ENCODE data around the gene FAM47E. TPM values are rescaled to one million over a fixed set of nuclear protein-coding genes. Genes with fewer than 3 reads are reported as not detected.
"Not testable (repeated sequence)": the region's sequence is repeated elsewhere in the genome, so short reads cannot be mapped to it uniquely, and the experiment has no call there.

FAM47E gene
- total and polyA plus RNA-seq, 2 experiments from 2014 or later, result not detected

DNA sequence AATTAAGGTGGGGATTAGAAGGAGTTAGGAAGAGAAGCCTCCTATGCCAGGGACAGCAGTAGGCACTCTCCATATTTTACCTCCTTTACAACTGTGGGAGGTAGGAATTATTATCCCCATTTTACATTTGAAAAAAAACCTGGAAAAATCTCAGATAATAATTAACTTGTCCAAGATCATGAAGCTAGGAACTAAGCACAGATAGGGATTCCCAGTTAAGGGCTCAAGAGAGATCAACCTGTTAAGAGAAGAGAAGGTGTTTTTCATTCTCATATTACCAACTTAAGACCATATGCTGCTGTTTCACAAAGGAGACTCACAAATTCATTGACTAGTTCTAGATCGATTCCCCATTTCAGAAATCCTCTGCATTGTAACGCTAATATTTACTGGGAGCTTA lies 16.1 kb upstream of the FAM47E start:
- Histone ChIP-seq H3K4me3 (no peak overlapping the region), H3K9me2 (ENCODE audit: insufficient read depth) (no peaks in the 10 kb centered on the region), H2AFZ (no peak overlapping the region), H3K27ac (no peak overlapping the region), H3K36me3 (ENCODE audit: low read depth) (no peaks in the 10 kb centered on the region), H4K20me1 (ENCODE audit: insufficient read depth) (no peaks in the 10 kb centered on the region), H3K27me3 (replicated peaks; ENCODE audit: insufficient read depth) (no peaks in the 10 kb centered on the region), H3F3A (ENCODE audit: insufficient read depth) (no peaks in the 10 kb centered on the region), H3K9me3 (ENCODE audit: low read depth) (peaks cover under 1% of the 10 kb centered on the region), H3K79me2 (ENCODE audit: insufficient read depth) (no peaks in the 10 kb centered on the region), H3K4me1 (ENCODE audit: insufficient read depth) (no peaks in the 10 kb centered on the region), H3K9ac (no peak overlapping the region), H3K4me2 (ENCODE audit: unreplicated experiment) (no peak overlapping the region)
- 73 to 76% methylated on average over 2 of the region's 2 CpGs for WGBS, 2 experiments (ENCODE audit: low coverage in 1 of 2, low lambda C conversion rate in 2 of 2, missing lambda C conversion rate in 2 of 2)
- no peak for TF ChIP-seq EZH2phosphoT487 (IDR thresholded peaks at IDR 0.05; ENCODE audit: insufficient read depth, low read depth)
- in situ Hi-C loops (cut with MboI), result no loop called here
- DNase-seq, result no peak

DNA sequence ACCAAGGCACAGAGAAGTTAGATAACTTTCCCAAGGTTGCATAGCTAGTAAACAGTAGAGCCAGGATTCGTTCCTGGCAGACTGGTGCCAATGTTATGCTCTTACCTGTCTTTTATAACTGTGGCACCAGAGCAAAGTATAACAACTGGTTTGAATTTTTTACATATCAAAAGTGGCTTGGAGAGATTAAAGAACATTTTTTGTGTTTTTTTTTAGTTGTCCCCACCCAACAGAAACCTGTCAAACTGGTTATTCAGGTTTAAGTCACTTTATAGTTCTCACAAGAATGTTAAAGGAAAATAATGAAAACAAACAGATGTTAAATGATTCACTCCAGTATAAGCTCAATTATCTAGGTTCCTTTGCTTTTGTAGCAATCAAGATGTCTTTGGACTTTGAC lies 15.6 kb upstream of the FAM47E start:
- no peak overlapping the region for H3K9ac ChIP-seq
- no peak for DNase-seq
- H3K9me2 ChIP-seq (ENCODE audit: insufficient read depth), result no peaks in the 10 kb centered on the region
- no peaks in the 10 kb centered on the region for H4K20me1 ChIP-seq (ENCODE audit: insufficient read depth)
- H3F3A ChIP-seq (ENCODE audit: insufficient read depth), result no peaks in the 10 kb centered on the region
- no peaks in the 10 kb centered on the region for H3K36me3 ChIP-seq (ENCODE audit: low read depth)
- TF ChIP-seq EZH2 (IDR thresholded peaks at IDR 0.05; ENCODE audit: insufficient read depth, poor library complexity, severe bottlenecking), result no peak
- TF ChIP-seq EZH2phosphoT487 (IDR thresholded peaks at IDR 0.05; ENCODE audit: insufficient read depth, low read depth), result no peak
- no peak overlapping the region for H3K4me3 ChIP-seq
- no peaks in the 10 kb centered on the region for H3K27me3 ChIP-seq (replicated peaks; ENCODE audit: insufficient read depth)
- in situ Hi-C loops (cut with MboI), result no loop called here
- WGBS, 2 experiments (ENCODE audit: low coverage in 1 of 2, low lambda C conversion rate in 2 of 2, missing lambda C conversion rate in 2 of 2), result 25 to 38% methylated on average over 1 of the region's 1 CpG
- no peak overlapping the region for H2AFZ ChIP-seq
- H3K79me2 ChIP-seq (ENCODE audit: insufficient read depth), result no peaks in the 10 kb centered on the region
- H3K9me3 ChIP-seq (ENCODE audit: low read depth), result peaks cover 4% of the 10 kb centered on the region
- no peaks in the 10 kb centered on the region for H3K4me1 ChIP-seq (ENCODE audit: insufficient read depth)
- H3K27ac ChIP-seq, result no peak overlapping the region
- no peak overlapping the region for H3K4me2 ChIP-seq (ENCODE audit: unreplicated experiment)

DNA sequence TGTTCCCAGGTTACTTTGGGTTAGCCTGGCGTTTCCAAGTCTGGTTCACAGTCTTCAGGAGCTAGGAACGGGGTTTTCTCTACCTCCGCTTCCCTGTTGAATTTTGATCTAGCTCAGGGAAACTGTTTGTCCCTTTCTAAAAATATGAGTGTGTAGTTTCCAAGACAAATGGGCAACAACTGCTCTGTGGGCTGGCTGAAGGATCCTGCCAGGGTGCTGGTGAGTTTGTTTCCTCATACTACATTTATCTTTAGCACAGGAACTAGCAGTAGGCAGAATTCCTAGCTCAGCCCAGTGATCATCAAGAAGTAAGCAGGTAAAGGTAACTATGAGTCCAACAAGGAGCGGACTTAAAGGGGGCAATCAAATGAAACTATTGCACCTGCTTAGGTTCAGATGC lies 13.3 kb upstream of the FAM47E start:
- DNase-seq, result no peak
- H3K36me3 ChIP-seq (ENCODE audit: low read depth), result no peaks in the 10 kb centered on the region
- H3K9me3 ChIP-seq (ENCODE audit: low read depth), result peaks cover 4% of the 10 kb centered on the region
- H2AFZ ChIP-seq, result no peak overlapping the region
- TF ChIP-seq EZH2phosphoT487 (IDR thresholded peaks at IDR 0.05; ENCODE audit: insufficient read depth, low read depth) (no peak), EZH2 (IDR thresholded peaks at IDR 0.05; ENCODE audit: insufficient read depth, poor library complexity, severe bottlenecking) (no peak)
- 59 to 65% methylated on average over 4 of the region's 4 CpGs for WGBS, 2 experiments (ENCODE audit: low coverage in 1 of 2, low lambda C conversion rate in 2 of 2, missing lambda C conversion rate in 2 of 2)
- peaks cover 6% of the 10 kb centered on the region; the same call in 1 of the 2 replicates for H3K27me3 ChIP-seq (replicated peaks; ENCODE audit: insufficient read depth)
- H3K27ac ChIP-seq, result no peak overlapping the region
- H3K9ac ChIP-seq, result no peak overlapping the region
- no peaks in the 10 kb centered on the region for H3K79me2 ChIP-seq (ENCODE audit: insufficient read depth)
- no peak overlapping the region for H3K4me2 ChIP-seq (ENCODE audit: unreplicated experiment)
- no peaks in the 10 kb centered on the region for H3K4me1 ChIP-seq (ENCODE audit: insufficient read depth)
- H3K9me2 ChIP-seq (ENCODE audit: insufficient read depth), result no peaks in the 10 kb centered on the region
- H4K20me1 ChIP-seq (ENCODE audit: insufficient read depth), result no peaks in the 10 kb centered on the region
- in situ Hi-C loops (cut with MboI), result no loop called here
- no peaks in the 10 kb centered on the region for H3F3A ChIP-seq (ENCODE audit: insufficient read depth)
- H3K4me3 ChIP-seq, result no peak overlapping the region

DNA sequence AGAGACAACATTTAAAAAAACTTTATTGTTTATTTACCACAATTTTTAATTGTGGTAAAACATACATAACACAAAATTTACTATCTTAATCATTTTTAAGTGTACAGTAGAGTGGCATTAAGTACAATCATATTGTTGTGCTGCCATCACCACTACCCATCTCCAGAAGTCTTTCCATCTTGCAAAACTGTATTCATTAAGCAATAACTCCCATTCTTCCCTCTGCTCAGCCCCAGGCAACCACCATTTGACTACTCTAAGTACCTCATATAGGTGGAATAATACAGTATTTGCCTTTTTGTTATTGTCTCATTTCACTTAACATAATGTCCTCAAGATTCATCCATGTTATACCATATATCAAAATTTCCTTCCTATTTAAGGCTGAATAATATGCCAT lies 12.8 kb upstream of the FAM47E start:
- TF ChIP-seq EZH2phosphoT487 (IDR thresholded peaks at IDR 0.05; ENCODE audit: insufficient read depth, low read depth) (no peak), EZH2 (IDR thresholded peaks at IDR 0.05; ENCODE audit: insufficient read depth, poor library complexity, severe bottlenecking) (no peak)
- in situ Hi-C loops (cut with MboI), result no loop called here
- no peaks in the 10 kb centered on the region for H3K4me1 ChIP-seq (ENCODE audit: insufficient read depth)

DNA sequence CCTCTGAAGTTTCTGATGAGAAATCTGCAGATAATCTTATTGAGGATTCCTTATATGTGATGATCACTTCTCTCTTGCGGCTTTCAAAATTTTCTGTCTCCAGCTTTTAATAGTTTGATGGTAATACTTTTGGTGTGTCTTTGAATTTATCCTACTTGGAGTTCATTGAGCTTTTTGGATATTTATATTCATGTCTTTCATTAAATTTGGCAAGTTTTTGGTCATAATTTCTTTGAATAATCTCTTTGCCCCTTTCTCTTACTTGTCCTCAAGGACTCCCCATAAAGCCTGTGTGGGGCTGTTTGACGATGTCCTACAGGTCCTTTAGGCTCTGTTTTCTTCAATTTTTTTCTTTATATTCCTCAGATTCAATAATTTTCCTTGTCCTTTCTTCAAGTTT lies 11.3 kb upstream of the FAM47E start:
- Histone ChIP-seq H3K9me2 (ENCODE audit: insufficient read depth) (no peaks in the 10 kb centered on the region), H3K27me3 (replicated peaks; ENCODE audit: insufficient read depth) (peaks cover 6% of the 10 kb centered on the region; the same call in 1 of the 2 replicates), H3K36me3 (ENCODE audit: low read depth) (no peaks in the 10 kb centered on the region), H3K27ac (no peak overlapping the region), H3K4me2 (ENCODE audit: unreplicated experiment) (no peak overlapping the region), H3K4me1 (ENCODE audit: insufficient read depth) (no peaks in the 10 kb centered on the region), H3K79me2 (ENCODE audit: insufficient read depth) (no peaks in the 10 kb centered on the region), H3K9me3 (ENCODE audit: low read depth) (peaks cover 4% of the 10 kb centered on the region), H2AFZ (no peak overlapping the region), H3K4me3 (no peak overlapping the region), H3F3A (ENCODE audit: insufficient read depth) (no peaks in the 10 kb centered on the region), H4K20me1 (ENCODE audit: insufficient read depth) (no peaks in the 10 kb centered on the region), H3K9ac (no peak overlapping the region)
- DNase-seq, result no peak
- in situ Hi-C loops (cut with MboI), result no loop called here
- TF ChIP-seq EZH2phosphoT487 (IDR thresholded peaks at IDR 0.05; ENCODE audit: insufficient read depth, low read depth) (no peak), EZH2 (IDR thresholded peaks at IDR 0.05; ENCODE audit: insufficient read depth, poor library complexity, severe bottlenecking) (no peak)
- WGBS, 2 experiments (ENCODE audit: low coverage in 1 of 2, low lambda C conversion rate in 2 of 2, missing lambda C conversion rate in 2 of 2), result 60 to 63% methylated on average over 2 of the region's 2 CpGs

More for the DNA sequence above, 12.8 kb upstream of the FAM47E start:
- no peaks in the 10 kb centered on the region for H4K20me1 ChIP-seq (ENCODE audit: insufficient read depth)
- H3K4me2 ChIP-seq (ENCODE audit: unreplicated experiment), result no peak overlapping the region
- H3K9ac ChIP-seq, result no peak overlapping the region
- H2AFZ ChIP-seq, result no peak overlapping the region
- no peak overlapping the region for H3K4me3 ChIP-seq
- H3K27ac ChIP-seq, result no peak overlapping the region
- DNase-seq, result no peak
- no peaks in the 10 kb centered on the region for H3K9me2 ChIP-seq (ENCODE audit: insufficient read depth)
- no peaks in the 10 kb centered on the region for H3K79me2 ChIP-seq (ENCODE audit: insufficient read depth)
- no peaks in the 10 kb centered on the region for H3K36me3 ChIP-seq (ENCODE audit: low read depth)
- H3K9me3 ChIP-seq (ENCODE audit: low read depth), result peaks cover 4% of the 10 kb centered on the region
- peaks cover 6% of the 10 kb centered on the region; the same call in 1 of the 2 replicates for H3K27me3 ChIP-seq (replicated peaks; ENCODE audit: insufficient read depth)
- no peaks in the 10 kb centered on the region for H3F3A ChIP-seq (ENCODE audit: insufficient read depth)

DNA sequence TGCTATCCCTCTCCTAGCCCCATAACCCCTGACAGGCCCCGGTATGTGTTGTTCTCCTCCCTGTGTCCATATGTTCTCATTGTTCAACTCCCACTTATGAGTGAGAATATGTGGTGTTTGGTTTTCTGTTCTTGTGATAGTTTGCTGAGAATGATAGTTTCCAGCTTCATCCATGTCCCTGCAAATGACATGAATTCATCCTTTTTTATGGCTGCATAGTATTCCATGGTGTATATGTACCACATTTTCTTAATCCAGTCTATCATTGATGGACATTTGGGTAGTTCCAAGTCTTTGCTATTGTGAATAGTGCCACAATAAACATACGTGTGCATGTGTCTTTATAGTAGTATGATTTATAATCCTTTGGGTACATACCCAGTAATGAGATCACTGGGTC lies 7.6 kb upstream of the FAM47E start:
- WGBS, 2 experiments (ENCODE audit: low coverage in 1 of 2, low lambda C conversion rate in 2 of 2, missing lambda C conversion rate in 2 of 2), result 80 to 83% methylated on average over 2 of the region's 2 CpGs
- H3F3A ChIP-seq (ENCODE audit: insufficient read depth); H3K4me3 ChIP-seq; H3K79me2 ChIP-seq (ENCODE audit: insufficient read depth); H3K36me3 ChIP-seq (ENCODE audit: low read depth); DNase-seq; H3K4me2 ChIP-seq (ENCODE audit: unreplicated experiment); H3K9me2 ChIP-seq (ENCODE audit: insufficient read depth); H3K27ac ChIP-seq; H3K9ac ChIP-seq; in situ Hi-C loops (cut with MboI); H3K4me1 ChIP-seq (ENCODE audit: insufficient read depth); H2AFZ ChIP-seq; H3K9me3 ChIP-seq (ENCODE audit: low read depth); H4K20me1 ChIP-seq (ENCODE audit: insufficient read depth): not testable (repeated sequence)
- H3K27me3 ChIP-seq (replicated peaks; ENCODE audit: insufficient read depth), result peaks cover 33% of the 10 kb centered on the region
